Brain microvascular endothelial cell (primary cell): ENCODE data around the gene POLR1E.
"Not testable (repeated sequence)": the region's sequence is repeated elsewhere in the genome, so short reads cannot be mapped to it uniquely, and the experiment has no call there.

Experiments
- DNase-seq: peaks from one replicate; pipeline ENCODE4 v3.0.0-alpha.2; 2020
- H3K27ac ChIP-seq: fragments of 250-450 bp; sonication (Bioruptor Pico); 2 replicates; pipeline ENCODE4 v1.5.1; 2020; ENCODE audit warnings: mild to moderate bottlenecking, moderate library complexity
- H3K27me3 ChIP-seq: fragments of 250-450 bp; sonication (Bioruptor Pico); replicated peaks from 2 replicates; pipeline ENCODE4 v1.5.1; 2020; ENCODE audit warnings: mild to moderate bottlenecking
- H3K36me3 ChIP-seq: fragments of 250-450 bp; sonication (Bioruptor Pico); replicated peaks from 2 replicates; pipeline ENCODE4 v1.5.1; 2020; ENCODE audit warnings: mild to moderate bottlenecking
- H3K4me3 ChIP-seq: 2 replicates; pipeline ENCODE4 v1.5.1; 2011; ENCODE audit warnings: low read depth, mild to moderate bottlenecking, control low read depth, low read length, moderate library complexity
- in situ Hi-C: cut with HindIII; loops from 2 replicates; pipeline ENCODE4 v1.10.0; 2017; ENCODE audit warnings: low sequenced_read_pairs, low pct_ligation_motif_present
- TF ChIP-seq, protein P1 (sequence below): IDR thresholded peaks from 2 replicates; pipeline ENCODE4 v1.5.1; 2011; ENCODE audit warnings: low read depth, mild to moderate bottlenecking, moderate library complexity, low read length, control low read depth, inconsistent platforms; ENCODE audit errors: missing control alignments

Gene POLR1E

DNA sequence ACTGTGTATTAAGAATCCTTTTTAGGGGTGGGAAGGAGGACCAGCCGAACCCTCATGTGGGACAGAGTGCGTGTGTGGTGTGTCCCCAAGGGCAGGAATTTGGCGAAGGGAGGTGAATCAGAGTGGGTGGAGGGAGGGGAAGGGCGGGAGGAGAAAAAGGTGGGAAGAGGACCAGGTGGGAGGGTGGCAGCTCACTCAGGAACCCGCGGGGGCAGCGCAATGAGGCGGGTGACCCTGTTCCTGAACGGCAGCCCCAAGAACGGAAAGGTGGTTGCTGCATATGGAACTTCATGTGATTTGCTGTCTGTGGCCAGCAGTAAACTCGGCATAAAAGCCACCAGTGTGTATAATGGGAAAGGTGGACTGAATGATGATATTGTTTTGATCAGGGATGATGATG, 8.8 kb upstream of the POLR1E start:
- in situ Hi-C loops, result loop anchor here (25.0 kb wide), 1 partner anchor 110 kb away; the partner anchor contains the start of genes FBXO10 and TOMM5
- no peak overlapping the region for H3K27ac ChIP-seq
- no peak overlapping the region for H3K4me3 ChIP-seq
- TF ChIP-seq, protein P1, sequence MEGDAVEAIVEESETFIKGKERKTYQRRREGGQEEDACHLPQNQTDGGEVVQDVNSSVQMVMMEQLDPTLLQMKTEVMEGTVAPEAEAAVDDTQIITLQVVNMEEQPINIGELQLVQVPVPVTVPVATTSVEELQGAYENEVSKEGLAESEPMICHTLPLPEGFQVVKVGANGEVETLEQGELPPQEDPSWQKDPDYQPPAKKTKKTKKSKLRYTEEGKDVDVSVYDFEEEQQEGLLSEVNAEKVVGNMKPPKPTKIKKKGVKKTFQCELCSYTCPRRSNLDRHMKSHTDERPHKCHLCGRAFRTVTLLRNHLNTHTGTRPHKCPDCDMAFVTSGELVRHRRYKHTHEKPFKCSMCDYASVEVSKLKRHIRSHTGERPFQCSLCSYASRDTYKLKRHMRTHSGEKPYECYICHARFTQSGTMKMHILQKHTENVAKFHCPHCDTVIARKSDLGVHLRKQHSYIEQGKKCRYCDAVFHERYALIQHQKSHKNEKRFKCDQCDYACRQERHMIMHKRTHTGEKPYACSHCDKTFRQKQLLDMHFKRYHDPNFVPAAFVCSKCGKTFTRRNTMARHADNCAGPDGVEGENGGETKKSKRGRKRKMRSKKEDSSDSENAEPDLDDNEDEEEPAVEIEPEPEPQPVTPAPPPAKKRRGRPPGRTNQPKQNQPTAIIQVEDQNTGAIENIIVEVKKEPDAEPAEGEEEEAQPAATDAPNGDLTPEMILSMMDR, result no peak
- DNase-seq, result no peak
- H3K36me3 ChIP-seq, result no peaks in the 10 kb centered on the region
- no peaks in the 10 kb centered on the region for H3K27me3 ChIP-seq

DNA sequence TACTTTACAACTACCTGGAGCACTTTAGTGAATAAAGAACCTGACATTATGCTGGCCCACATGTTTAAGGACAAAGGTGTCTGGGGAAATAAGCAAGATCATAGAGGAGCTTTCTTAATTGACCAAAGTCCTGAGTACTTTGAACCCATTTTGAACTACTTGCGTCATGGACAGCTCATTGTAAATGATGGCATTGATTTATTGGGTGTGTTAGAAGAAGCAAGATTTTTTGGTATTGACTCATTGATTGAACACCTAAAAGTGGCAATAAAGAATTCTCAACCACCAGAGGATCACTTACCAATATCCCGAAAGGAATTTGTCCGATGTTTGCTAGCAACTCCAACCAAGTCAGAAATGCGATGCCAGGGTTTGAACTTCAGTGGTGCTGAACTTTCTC, 8.3 kb upstream of the POLR1E start:
- H3K4me3 ChIP-seq, DNase-seq, H3K27me3 ChIP-seq, H3K36me3 ChIP-seq, H3K27ac ChIP-seq: not testable (repeated sequence)
- in situ Hi-C loops, result loop anchor here (25.0 kb wide), 1 partner anchor 110 kb away; the partner anchor contains the start of genes FBXO10 and TOMM5

DNA sequence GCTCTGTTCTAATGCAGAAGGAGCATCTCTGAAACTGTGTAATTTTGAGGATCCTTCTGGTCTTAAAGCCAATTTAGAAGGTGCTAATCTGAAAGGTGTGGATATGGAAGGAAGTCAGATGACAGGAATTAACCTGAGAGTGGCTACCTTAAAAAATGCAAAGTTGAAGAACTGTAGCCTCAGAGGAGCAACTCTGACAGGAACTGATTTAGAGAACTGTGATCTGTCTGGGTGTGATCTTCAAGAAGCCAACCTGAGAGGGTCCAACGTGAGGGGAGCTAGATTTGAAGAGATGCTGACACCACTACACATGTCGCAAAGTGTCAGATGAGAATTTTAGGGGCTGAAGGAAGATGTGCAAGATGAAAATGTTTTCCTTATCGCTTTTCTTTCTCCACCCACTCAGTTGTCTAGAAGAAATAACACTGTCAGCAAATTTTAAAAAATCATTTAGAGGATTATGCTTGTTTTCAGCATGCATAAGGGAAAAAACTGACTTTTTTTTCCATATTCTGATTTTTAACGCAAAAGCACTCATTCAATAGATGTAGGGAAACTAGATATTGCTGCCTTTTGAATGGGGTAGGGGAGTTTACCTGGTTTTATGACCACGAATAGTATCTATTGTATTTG, 7.6 kb upstream of the POLR1E start:
- H3K4me3 ChIP-seq, H3K27ac ChIP-seq, H3K27me3 ChIP-seq, DNase-seq, H3K36me3 ChIP-seq: not testable (repeated sequence)
- in situ Hi-C loops, result loop anchor here (25.0 kb wide), 1 partner anchor 109 kb away; the partner anchor contains the start of genes FBXO10 and TOMM5

DNA sequence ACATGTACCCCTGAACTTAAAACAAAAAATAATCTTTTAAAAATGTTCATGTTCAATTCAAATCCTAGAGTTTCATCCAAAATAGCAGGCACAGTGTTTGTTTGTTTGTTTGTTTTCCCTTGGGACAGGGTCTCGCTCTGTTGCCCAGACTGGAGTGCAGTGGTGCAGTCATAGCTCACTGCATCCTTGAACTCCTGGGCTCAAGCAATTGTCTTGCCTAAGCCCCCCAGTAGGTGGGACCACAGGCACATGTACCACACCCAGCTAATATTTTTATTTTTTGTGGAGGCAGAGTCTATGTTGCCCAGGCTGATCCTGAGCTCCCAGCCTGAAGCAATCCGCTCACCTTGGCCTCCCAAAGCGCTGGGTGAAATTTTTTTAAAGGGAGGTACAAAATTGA, 5.0 kb upstream of the POLR1E start:
- no peak for DNase-seq
- TF ChIP-seq, protein P1, result no peak
- Histone ChIP-seq H3K4me3 (no peak overlapping the region), H3K27ac (no peak overlapping the region), H3K36me3 (no peaks in the 10 kb centered on the region), H3K27me3 (no peaks in the 10 kb centered on the region)
- in situ Hi-C loops, result loop anchor here (25.0 kb wide), 1 partner anchor 107 kb away; the partner anchor contains the start of genes FBXO10 and TOMM5

DNA sequence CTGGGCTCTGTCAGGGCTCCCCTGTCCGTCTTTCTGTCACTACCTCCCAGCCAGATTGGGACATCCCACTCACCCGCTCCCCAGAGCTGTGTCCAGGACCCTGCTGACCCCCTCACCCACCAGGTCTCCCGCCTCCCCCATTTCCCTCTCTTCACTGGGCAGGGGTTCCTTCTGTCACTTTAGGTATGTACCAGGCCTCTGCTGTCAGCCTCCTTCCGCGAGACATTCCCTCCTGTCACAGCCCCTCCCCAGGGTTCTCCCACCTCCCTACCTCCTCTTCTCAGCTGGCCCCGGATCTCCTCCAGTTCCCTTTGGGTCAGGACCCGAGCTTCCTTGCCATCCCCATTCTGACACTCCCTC, 488 bp downstream of the POLR1E start:
- DNase-seq, result no peak
- in situ Hi-C loops, result loop anchor here (25.0 kb wide), 1 partner anchor 101 kb away; the partner anchor contains the start of genes FBXO10 and TOMM5
- TF ChIP-seq, protein P1, result no peak
- H3K4me3 ChIP-seq, result peak overlapping the region; percentile 85
- H3K36me3 ChIP-seq, result peaks cover 16% of the 10 kb centered on the region
- peak overlapping the region; percentile 47 for H3K27ac ChIP-seq
- H3K27me3 ChIP-seq, result no peaks in the 10 kb centered on the region

DNA sequence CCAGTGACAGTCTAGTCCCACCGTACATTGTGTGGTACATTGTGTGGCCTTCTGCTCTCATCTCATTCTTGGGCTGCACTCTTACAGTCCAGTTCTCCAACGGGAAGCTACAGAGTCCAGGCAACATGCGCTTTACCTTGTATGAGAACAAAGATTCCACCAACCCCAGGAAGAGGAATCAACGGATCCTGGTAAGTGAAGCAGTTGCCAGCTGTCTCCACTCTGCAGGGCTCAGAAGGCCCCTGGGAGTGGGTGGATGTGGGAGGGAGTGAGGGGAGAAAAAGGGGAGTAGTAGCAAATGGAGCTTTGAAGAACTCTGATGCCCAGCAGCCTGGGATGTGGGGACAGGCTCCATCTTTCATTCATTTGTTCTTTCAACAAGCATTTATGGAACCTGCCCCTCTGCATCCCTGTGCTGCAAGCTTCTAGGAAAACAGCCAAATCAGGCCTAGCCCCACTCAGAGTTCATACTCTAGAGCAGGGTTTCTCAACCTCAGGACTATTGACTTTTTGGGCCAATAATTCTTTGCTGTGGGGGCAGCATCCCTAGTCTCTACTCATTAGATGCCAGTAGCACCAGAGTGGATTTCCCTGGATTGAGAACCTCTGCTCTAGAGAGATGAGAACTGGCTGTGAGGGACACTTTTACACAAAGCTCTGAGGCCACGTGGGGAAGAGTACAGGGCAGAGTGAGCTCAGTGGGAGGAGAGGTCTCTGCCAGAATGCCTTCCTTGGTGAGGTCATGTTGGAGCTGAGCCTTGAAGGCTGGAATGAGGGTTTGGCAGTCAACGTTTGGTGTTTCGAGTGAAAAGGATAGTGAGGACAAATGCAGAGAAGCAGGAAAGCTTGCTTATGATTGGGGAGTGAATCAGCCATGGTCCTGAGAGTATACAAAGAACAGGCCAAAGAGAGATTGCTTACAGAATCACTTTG, 1.1 kb downstream of the POLR1E start:
- Histone ChIP-seq H3K36me3 (peaks cover 16% of the 10 kb centered on the region), H3K27ac (peak overlapping the region; percentile 47), H3K27me3 (no peaks in the 10 kb centered on the region), H3K4me3 (peak overlapping the region; percentile 85)
- TF ChIP-seq, protein P1, result no peak
- in situ Hi-C loops, result loop anchor here (25.0 kb wide), 1 partner anchor 100 kb away; the partner anchor contains the start of genes FBXO10 and TOMM5
- DNase-seq, result peak; percentile 78
